ENCODE data around the gene PTPN11. TPM values are rescaled to one million over a fixed set of nuclear protein-coding genes. Genes with fewer than 3 reads are reported as not detected.

Gene PTPN11
- total and polyA plus RNA-seq, 2 of the 8 experiments (the other 6 are each of a cell fraction or from before 2014, with no cell fraction given) = 28.3 to 133 TPM

DNA sequence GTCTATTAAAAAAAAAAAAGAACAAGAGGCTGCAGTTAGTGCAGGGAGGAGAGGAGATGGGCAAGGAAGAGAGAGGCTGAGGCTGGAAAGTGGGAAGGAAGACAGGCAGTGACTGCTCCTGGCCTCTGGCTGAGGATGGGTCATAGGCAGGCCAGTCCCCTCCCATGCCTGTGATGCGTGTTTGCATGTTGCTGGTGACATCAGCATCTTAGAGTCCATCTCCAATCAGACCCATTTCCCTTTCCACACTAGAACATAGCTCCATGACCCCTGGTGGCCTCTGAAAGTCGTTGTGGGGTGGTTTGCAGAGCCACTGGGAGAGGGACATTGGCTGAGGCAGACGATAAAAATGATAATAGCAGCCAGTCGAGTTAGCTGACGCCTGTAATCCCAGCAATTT, 132.9 kb downstream of the PTPN11 start (continued):
- TF ChIP-seq CHD7 (IDR thresholded peaks at IDR 0.05; ENCODE audit: insufficient replicate concordance, low read length) = no peak
- no peak for TF ChIP-seq SP1 (IDR thresholded peaks at IDR 0.05; ENCODE audit: low read depth, low read length)
- no peak for TF ChIP-seq POLR2A (IDR thresholded peaks at IDR 0.05; ENCODE audit: control extremely low read depth in 1 of 2, low read depth in 2 of 2, low read length in 2 of 2)
- TF ChIP-seq SIX5 (IDR thresholded peaks at IDR 0.05; ENCODE audit: low read depth, low read length) = no peak
- TF ChIP-seq KDM5A (IDR thresholded peaks at IDR 0.05; ENCODE audit: low read length) = no peak
